Measurements from ENCODE around the gene WFDC6. TPM values are rescaled to one million over a fixed set of nuclear protein-coding genes. Genes with fewer than 3 reads are reported as not detected.

WFDC6 gene
- total RNA-seq, 2 experiments from 2014 or later: not detected

- ATAC-seq (no peak), DNase-seq (no peak)
- POLR2A ChIA-PET: no interaction called here
- Mint-ChIP-seq H3K36me3 (ENCODE audit: low read depth) (no peaks in the 10 kb centered on the region), H3K4me3 (no peak overlapping the region), H3K27ac (no peak overlapping the region), H3K9me3 (ENCODE audit: insufficient read depth) (no peaks in the 10 kb centered on the region), H3K4me1 (ENCODE audit: low read depth) (peaks cover 3% of the 10 kb centered on the region), H3K27me3 (ENCODE audit: low read depth) (peaks cover 22% of the 10 kb centered on the region)
- CTCF ChIA-PET: interaction anchor here (1.2 kb wide), 1 partner anchor 136 kb away, joined by 3 read pairs; no protein-coding TSS in a partner anchor
Observed at GRCh38 chr20:45510242-45510862, 28.9 kb downstream of the WFDC6 start.

DNA sequence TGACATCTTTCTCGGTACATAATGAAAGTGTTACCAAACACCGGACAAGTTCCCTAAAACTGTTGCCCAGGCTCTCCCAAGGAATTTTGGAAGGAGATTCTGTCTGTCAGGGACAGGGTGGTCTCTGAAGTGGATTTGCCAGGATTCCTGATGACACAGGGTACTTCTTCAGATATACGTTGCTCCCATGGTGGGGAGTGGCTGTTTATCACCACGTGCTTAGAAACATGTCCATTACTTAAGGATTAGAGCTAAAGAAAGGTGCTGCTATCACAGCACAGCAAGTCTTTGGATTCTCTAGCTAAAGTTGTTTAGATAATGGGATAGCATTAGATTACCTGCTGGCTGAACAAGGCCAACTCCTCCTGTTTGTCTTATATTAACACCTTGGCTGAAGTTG lies 30.2 kb downstream of the WFDC6 start:
- no peaks in the 10 kb centered on the region for H3K9me3 Mint-ChIP-seq (ENCODE audit: insufficient read depth)
- no peaks in the 10 kb centered on the region for H3K36me3 Mint-ChIP-seq (ENCODE audit: low read depth)
- POLR2A ChIA-PET: no interaction called here
- no peak overlapping the region for H3K4me3 Mint-ChIP-seq
- CTCF ChIA-PET: interaction anchor here (0.6 to 1.2 kb wide), 2 partner anchors 135 to 255 kb away, joined by 3 to 5 read pairs; partner anchors contain the start of gene SLPI
- H3K4me1 Mint-ChIP-seq (ENCODE audit: low read depth): peaks cover 3% of the 10 kb centered on the region
- peaks cover 25% of the 10 kb centered on the region for H3K27me3 Mint-ChIP-seq (ENCODE audit: low read depth)
- no peak for DNase-seq
- ATAC-seq: no peak
- no peak overlapping the region for H3K27ac Mint-ChIP-seq

- Mint-ChIP-seq H3K4me1 (ENCODE audit: low read depth) (peaks cover 3% of the 10 kb centered on the region), H3K9me3 (ENCODE audit: insufficient read depth) (no peaks in the 10 kb centered on the region), H3K36me3 (ENCODE audit: low read depth) (no peaks in the 10 kb centered on the region), H3K27ac (no peak overlapping the region), H3K27me3 (ENCODE audit: low read depth) (peaks cover 26% of the 10 kb centered on the region), H3K4me3 (no peak overlapping the region)
- CTCF ChIA-PET: no interaction called here
- DNase-seq (no peak), ATAC-seq (no peak)
- POLR2A ChIA-PET: no interaction called here
Observed at GRCh38 chr20:45508068-45508886, 31.0 kb downstream of the WFDC6 start.

DNA sequence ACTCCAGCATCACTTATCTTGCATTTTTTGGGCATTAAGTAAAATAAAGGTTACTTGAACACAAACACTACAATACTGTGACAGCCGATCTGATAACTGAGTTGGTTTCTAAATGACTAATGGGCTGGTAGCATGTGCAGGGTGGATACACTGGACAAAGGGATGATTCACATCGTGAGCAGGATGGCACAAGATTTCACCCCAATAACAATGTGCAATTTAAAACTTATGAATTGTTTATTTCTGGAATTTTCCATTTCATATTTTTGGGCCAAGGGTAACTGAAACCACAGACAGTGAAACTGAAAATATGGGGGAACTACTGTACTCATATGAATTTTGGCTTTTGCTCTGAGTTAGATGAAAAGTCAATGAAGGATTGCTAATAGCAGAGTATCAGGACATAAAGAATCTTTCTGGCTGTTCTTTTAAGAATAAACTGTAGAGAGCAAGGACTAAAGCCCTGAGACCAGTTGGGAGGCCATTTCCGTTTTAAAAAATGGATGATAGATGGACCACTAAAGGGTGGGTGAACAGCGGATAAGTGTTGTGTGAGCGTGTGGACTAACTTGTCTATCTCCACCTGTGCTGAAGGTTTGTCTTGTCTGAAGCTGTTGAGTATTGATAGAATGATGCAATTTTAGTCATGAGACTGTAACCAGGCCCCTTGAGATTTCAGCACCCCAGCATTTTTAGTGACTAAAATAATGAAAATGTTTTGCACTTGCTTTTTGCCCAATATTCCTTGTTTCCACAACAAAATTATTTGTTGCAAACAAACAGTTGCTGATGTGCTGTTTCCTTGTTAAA lies 32.1 kb downstream of the WFDC6 start:
- Mint-ChIP-seq H3K27me3 (ENCODE audit: low read depth) (peaks cover 27% of the 10 kb centered on the region), H3K36me3 (ENCODE audit: low read depth) (no peaks in the 10 kb centered on the region), H3K9me3 (ENCODE audit: insufficient read depth) (no peaks in the 10 kb centered on the region), H3K27ac (no peak overlapping the region), H3K4me1 (ENCODE audit: low read depth) (peaks cover 3% of the 10 kb centered on the region), H3K4me3 (no peak overlapping the region)
- no peak for DNase-seq
- ATAC-seq: no peak
- POLR2A ChIA-PET: no interaction called here
- CTCF ChIA-PET: no interaction called here

DNA sequence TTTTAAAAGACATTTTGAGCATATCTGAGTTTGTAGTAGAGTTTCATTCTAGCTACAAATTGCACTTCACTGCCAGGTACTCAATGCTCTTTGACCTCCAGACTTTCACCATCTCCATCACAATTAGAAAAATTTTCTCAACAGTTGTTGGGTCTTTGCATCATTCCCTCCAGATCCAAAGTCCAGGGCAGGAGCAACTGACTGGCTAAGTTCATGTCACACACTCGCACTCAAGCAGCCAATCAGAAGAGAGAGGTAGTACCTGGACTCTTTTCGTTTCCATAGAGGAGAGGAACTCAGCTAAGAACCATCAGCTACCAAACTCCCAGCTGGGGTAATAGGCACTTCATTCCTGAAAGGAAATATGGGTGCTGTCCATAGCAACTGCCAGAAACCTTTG lies 32.9 kb downstream of the WFDC6 start:
- DNase-seq (no peak), ATAC-seq (no peak)
- ChIA-PET POLR2A (no interaction called here), CTCF (no interaction called here)
- peaks cover 3% of the 10 kb centered on the region for H3K4me1 Mint-ChIP-seq (ENCODE audit: low read depth)
- H3K9me3 Mint-ChIP-seq (ENCODE audit: insufficient read depth): no peaks in the 10 kb centered on the region
- H3K27ac Mint-ChIP-seq: no peak overlapping the region
- H3K27me3 Mint-ChIP-seq (ENCODE audit: low read depth): peaks cover 32% of the 10 kb centered on the region
- no peaks in the 10 kb centered on the region for H3K36me3 Mint-ChIP-seq (ENCODE audit: low read depth)
- no peak overlapping the region for H3K4me3 Mint-ChIP-seq

DNA sequence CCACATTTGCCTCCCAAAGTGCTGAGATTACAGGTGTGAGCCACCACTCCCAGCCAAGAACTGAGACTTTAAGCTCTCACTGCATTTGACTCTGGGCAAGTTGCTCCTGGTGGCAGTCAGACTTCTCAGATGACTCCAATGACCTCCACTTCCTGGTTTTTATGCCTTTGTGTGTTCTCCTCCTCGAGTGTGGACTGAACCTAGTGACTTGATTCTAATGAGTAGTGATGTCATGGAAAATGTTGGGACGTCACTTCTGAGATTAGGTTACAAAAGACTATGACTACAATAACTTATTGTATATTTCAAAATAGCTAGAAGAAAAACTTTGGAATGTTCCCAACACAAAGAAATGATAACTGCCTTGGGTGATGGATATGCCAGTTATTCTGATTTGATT lies 35.9 kb downstream of the WFDC6 start:
- ChIA-PET POLR2A (no interaction called here), CTCF (no interaction called here)
- Mint-ChIP-seq H3K4me3 (no peak overlapping the region), H3K9me3 (ENCODE audit: insufficient read depth) (no peaks in the 10 kb centered on the region), H3K27me3 (ENCODE audit: low read depth) (peaks cover 35% of the 10 kb centered on the region), H3K27ac (no peak overlapping the region), H3K4me1 (ENCODE audit: low read depth) (peaks cover 3% of the 10 kb centered on the region), H3K36me3 (ENCODE audit: low read depth) (no peaks in the 10 kb centered on the region)
- no peak for ATAC-seq
- no peak for DNase-seq

DNA sequence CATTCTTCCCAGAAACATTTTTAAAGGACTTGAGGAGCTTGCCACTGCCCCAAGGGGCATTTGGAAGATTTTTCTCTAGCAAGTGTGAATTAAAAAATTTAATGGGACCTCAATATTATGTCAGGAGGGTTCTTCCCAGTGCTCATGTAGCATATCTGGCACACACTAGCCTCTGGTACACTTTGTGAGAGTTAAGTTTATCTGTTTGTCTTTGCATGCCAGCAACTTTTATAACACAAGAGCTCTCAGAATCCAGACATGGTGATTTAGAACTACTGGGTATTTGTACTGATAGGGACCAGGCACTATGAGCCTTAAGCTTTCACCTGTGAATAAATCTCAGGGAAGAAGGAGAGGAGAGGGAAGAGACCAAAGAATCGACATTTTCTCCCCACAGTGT lies 36.7 kb downstream of the WFDC6 start:
- CTCF ChIA-PET: interaction anchor here (1.2 kb wide), 1 partner anchor 43 kb away, joined by 3 read pairs; no protein-coding TSS in a partner anchor
- H3K27me3 Mint-ChIP-seq (ENCODE audit: low read depth): peaks cover 35% of the 10 kb centered on the region
- POLR2A ChIA-PET: no interaction called here
- H3K36me3 Mint-ChIP-seq (ENCODE audit: low read depth): no peaks in the 10 kb centered on the region
- no peak for ATAC-seq
- H3K4me3 Mint-ChIP-seq: no peak overlapping the region
- DNase-seq: no peak
- no peak overlapping the region for H3K27ac Mint-ChIP-seq
- no peaks in the 10 kb centered on the region for H3K9me3 Mint-ChIP-seq (ENCODE audit: insufficient read depth)
- H3K4me1 Mint-ChIP-seq (ENCODE audit: low read depth): peaks cover 3% of the 10 kb centered on the region

GRCh38 chr20:45501600-45501999 lies 37.7 kb downstream of the WFDC6 start:
- H3K27ac Mint-ChIP-seq: no peak overlapping the region
- H3K36me3 Mint-ChIP-seq (ENCODE audit: low read depth): no peaks in the 10 kb centered on the region
- ChIA-PET CTCF (no interaction called here), POLR2A (interaction anchor here (0.5 kb wide), 1 partner anchor 68 kb away, joined by 4 read pairs; no protein-coding TSS in a partner anchor)
- DNase-seq (no peak), ATAC-seq (no peak)
- no peaks in the 10 kb centered on the region for H3K9me3 Mint-ChIP-seq (ENCODE audit: insufficient read depth)
- peaks cover 31% of the 10 kb centered on the region for H3K27me3 Mint-ChIP-seq (ENCODE audit: low read depth)
- no peak overlapping the region for H3K4me3 Mint-ChIP-seq
- no peaks in the 10 kb centered on the region for H3K4me1 Mint-ChIP-seq (ENCODE audit: low read depth)

DNA sequence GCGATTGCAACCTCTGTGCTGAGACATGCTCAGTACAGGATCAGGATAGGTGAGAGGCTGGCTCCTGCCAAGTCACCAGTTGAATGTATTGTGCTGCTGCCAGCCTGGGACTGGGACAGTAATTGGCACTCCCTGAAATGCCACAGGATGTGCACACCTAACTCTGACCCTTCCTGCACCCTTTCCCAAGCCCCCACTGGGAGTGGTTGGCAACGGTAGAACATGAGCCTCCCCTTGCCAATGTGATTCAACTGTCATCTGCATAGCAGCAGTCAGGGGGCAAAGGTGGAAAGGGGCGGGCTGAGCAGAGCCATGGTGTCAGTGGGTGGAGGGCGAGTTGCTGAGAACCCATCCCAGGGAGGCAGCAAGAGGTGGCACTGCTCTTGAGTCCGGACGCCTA lies 39.3 kb downstream of the WFDC6 start:
- Mint-ChIP-seq H3K36me3 (ENCODE audit: low read depth) (no peaks in the 10 kb centered on the region), H3K9me3 (ENCODE audit: insufficient read depth) (no peaks in the 10 kb centered on the region), H3K4me1 (ENCODE audit: low read depth) (no peaks in the 10 kb centered on the region), H3K27ac (no peak overlapping the region), H3K27me3 (ENCODE audit: low read depth) (peaks cover 27% of the 10 kb centered on the region), H3K4me3 (no peak overlapping the region)
- ATAC-seq (no peak), DNase-seq (no peak)
- POLR2A ChIA-PET: no interaction called here
- CTCF ChIA-PET: no interaction called here

DNA sequence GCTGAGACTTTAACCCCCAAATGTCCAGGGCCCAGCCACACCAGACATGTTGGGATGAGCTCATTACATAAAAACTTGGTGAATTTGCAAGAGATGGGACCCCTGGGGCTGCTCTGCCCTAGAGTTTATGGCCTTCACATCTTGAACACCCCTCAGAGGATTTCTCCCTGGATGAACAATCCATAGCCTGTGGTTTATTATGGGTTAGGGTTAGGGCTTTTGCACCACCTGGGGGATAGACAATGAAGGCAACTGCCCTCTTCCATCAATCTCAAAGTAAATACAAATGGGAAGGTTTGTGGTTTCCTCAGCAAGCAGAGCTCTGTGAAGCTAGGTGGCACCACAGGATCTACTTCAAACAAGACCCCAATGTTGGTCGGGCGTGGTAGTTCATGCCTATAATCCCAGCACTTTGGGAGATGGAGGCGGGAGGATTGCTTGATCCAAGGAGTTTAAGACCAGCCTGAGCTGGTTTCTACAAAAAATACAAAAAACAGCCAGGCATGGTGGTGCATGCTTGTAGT lies 41.2 kb downstream of the WFDC6 start:
- CTCF ChIA-PET: no interaction called here
- H3K4me3 Mint-ChIP-seq: no peak overlapping the region

GRCh38 chr20:45496166-45496565 lies 43.1 kb downstream of the WFDC6 start:
- Mint-ChIP-seq H3K27ac (no peak overlapping the region), H3K4me3 (no peak overlapping the region), H3K27me3 (ENCODE audit: low read depth) (peaks cover 23% of the 10 kb centered on the region), H3K4me1 (ENCODE audit: low read depth) (no peaks in the 10 kb centered on the region), H3K36me3 (ENCODE audit: low read depth) (no peaks in the 10 kb centered on the region), H3K9me3 (ENCODE audit: insufficient read depth) (no peaks in the 10 kb centered on the region)
- ChIA-PET CTCF (no interaction called here), POLR2A (no interaction called here)
- DNase-seq (no peak), ATAC-seq (no peak)

More for the DNA sequence above, 41.2 kb downstream of the WFDC6 start:
- DNase-seq (no peak), ATAC-seq (no peak)
- no peaks in the 10 kb centered on the region for H3K9me3 Mint-ChIP-seq (ENCODE audit: insufficient read depth)
- H3K27ac Mint-ChIP-seq: no peak overlapping the region
- H3K36me3 Mint-ChIP-seq (ENCODE audit: low read depth): no peaks in the 10 kb centered on the region
- peaks cover 23% of the 10 kb centered on the region for H3K27me3 Mint-ChIP-seq (ENCODE audit: low read depth)
- no peaks in the 10 kb centered on the region for H3K4me1 Mint-ChIP-seq (ENCODE audit: low read depth)
- POLR2A ChIA-PET: no interaction called here

DNA sequence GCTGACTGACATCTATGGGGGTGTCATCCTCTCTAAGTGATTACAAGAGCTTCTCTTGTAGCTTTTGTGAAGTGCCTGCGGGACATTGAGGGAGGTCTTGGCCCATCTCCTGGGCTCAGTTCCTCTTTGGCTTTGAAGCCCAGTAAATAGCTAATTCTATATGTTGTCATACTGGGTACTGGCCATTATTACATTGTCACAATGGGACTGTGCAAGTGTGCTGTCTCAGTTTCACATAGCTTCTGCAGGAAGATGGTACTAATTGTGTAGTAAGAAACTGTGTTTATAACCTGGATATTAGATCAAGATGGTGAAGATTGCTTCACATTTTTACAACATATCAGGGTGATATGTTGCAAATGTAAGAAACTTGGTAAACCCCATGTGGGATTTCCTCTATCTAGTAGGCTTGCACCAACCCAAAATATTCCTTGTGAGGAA lies 43.8 kb downstream of the WFDC6 start:
- peaks cover 18% of the 10 kb centered on the region for H3K27me3 Mint-ChIP-seq (ENCODE audit: low read depth)

More for the DNA sequence above, 43.8 kb downstream of the WFDC6 start:
- no peaks in the 10 kb centered on the region for H3K4me1 Mint-ChIP-seq (ENCODE audit: low read depth)
- CTCF ChIA-PET: interaction anchor here (0.9 kb wide), 1 partner anchor 275 kb away, joined by 3 read pairs; no protein-coding TSS in a partner anchor
- no peak overlapping the region for H3K4me3 Mint-ChIP-seq
- ATAC-seq (no peak), DNase-seq (no peak)
- POLR2A ChIA-PET: no interaction called here
- no peaks in the 10 kb centered on the region for H3K36me3 Mint-ChIP-seq (ENCODE audit: low read depth)
- H3K9me3 Mint-ChIP-seq (ENCODE audit: insufficient read depth): no peaks in the 10 kb centered on the region
- no peak overlapping the region for H3K27ac Mint-ChIP-seq

Measured in activated CD8-positive, alpha-beta T cell treated with anti-CD3 and anti-CD28 coated beads, Interleukin-2, amount 10 ng/mL, durations not matched to agents 7 days and 5 days (primary cell).